ENCODE results near the gene C14orf180. TPM values are rescaled to one million over a fixed set of nuclear protein-coding genes. Genes with fewer than 3 reads are reported as not detected.

Gene C14orf180
- total and polyA plus RNA-seq, 2 donors: 0.42 to 1.2 TPM

GRCh38 chr14:104546591-104547309 is 32.8 kb upstream of the C14orf180 start:
- Histone ChIP-seq H3K36me3 (ENCODE audit: insufficient read depth) (no peaks in the 10 kb centered on the region), H3K4me3 (ENCODE audit: low read depth, low read length) (no peak overlapping the region), H3K27ac (ENCODE audit: low read depth) (no peak overlapping the region), H3K4me1 (ENCODE audit: insufficient read depth) (no peaks in the 10 kb centered on the region)
- WGBS: 85% methylated on average over 19 of the region's 19 CpGs
- no peak for DNase-seq (ENCODE audit: extremely low spot score)

DNA sequence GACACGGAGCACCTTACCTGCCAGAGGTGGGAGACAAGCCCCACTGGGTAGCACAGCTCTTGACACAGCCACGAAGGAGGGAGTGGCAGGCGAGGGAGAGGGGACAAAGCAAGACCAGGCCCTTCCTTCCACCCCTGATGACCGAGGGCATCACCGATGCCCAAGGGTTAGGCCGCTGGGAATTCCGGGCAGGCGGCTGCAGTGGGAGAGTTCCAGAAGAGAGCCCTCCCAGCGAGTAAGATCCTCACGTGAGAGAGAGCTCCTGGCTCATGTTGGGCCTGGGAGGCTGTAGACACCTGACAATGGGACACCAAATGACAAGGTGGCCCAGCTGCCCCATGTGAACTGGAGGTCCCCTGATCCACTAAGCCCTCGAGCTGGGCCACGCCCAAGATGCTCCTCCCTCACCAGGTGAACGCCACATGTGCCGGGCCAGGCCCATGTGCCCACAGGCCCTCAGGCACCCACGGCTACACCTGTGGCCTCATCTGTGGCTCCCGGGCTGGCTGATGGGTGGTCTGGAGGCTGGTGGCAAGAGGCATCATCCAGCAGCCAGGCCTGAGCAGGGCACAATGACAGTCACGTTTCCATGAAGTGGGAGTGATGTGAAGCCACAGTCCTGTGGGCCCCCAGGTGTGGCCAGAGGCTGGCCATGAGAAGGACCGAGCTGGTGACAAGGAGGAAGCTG is 32.1 kb upstream of the C14orf180 start:
- no peak for DNase-seq (ENCODE audit: extremely low spot score)
- WGBS: 93% methylated on average over 18 of the region's 18 CpGs
- no peaks in the 10 kb centered on the region for H3K36me3 ChIP-seq (ENCODE audit: insufficient read depth)
- no peak overlapping the region for H3K27ac ChIP-seq (ENCODE audit: low read depth)
- H3K4me3 ChIP-seq (ENCODE audit: low read depth, low read length): no peak overlapping the region
- H3K4me1 ChIP-seq (ENCODE audit: insufficient read depth): no peaks in the 10 kb centered on the region

DNA sequence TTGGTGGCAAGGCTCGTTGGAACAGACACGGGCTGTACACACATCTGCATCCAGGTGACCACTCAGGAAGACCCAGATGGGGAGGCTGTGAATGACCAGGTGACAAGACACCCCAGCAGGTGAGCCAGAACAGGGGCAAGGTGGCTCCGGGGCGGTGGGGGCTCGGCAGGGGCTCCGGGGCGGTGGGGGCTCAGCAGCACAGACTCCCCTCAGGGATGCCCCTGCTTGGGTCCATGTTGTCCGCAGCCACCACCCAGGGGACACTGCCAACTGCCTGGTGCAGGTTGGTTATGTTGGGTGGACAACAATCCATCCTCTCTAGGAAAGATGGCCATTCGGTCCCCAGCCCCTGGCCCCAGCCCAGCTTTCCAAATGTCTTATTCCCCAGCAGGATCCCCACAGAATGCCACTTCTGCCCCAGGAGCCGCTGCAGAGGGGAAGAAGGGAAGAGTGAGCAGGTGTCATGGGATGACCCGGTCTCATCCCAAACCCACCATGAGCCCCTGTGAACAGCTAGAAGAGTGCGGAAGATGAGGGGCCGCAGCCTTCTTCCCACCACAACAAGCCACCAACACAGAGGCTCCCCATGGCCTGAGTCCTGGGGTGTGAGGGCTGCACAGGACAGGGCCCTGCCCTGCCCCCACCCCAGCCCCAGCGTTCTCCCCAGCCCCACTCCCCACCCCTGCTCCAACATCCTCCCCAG is 31.4 kb upstream of the C14orf180 start:
- H3K4me1 ChIP-seq (ENCODE audit: insufficient read depth): no peaks in the 10 kb centered on the region
- H3K4me3 ChIP-seq (ENCODE audit: low read depth, low read length): no peak overlapping the region
- no peak overlapping the region for H3K27ac ChIP-seq (ENCODE audit: low read depth)
- DNase-seq (ENCODE audit: extremely low spot score): no peak
- WGBS: 84% methylated on average over 14 of the region's 14 CpGs
- no peaks in the 10 kb centered on the region for H3K36me3 ChIP-seq (ENCODE audit: insufficient read depth)

GRCh38 chr14:104548802-104549535 is 30.6 kb upstream of the C14orf180 start:
- H3K4me1 ChIP-seq (ENCODE audit: insufficient read depth): no peaks in the 10 kb centered on the region
- H3K36me3 ChIP-seq (ENCODE audit: insufficient read depth): no peaks in the 10 kb centered on the region
- no peak overlapping the region for H3K4me3 ChIP-seq (ENCODE audit: low read depth, low read length)
- no peak overlapping the region for H3K27ac ChIP-seq (ENCODE audit: low read depth)
- no peak for DNase-seq (ENCODE audit: extremely low spot score)
- WGBS: 44% methylated on average over 15 of the region's 15 CpGs

DNA sequence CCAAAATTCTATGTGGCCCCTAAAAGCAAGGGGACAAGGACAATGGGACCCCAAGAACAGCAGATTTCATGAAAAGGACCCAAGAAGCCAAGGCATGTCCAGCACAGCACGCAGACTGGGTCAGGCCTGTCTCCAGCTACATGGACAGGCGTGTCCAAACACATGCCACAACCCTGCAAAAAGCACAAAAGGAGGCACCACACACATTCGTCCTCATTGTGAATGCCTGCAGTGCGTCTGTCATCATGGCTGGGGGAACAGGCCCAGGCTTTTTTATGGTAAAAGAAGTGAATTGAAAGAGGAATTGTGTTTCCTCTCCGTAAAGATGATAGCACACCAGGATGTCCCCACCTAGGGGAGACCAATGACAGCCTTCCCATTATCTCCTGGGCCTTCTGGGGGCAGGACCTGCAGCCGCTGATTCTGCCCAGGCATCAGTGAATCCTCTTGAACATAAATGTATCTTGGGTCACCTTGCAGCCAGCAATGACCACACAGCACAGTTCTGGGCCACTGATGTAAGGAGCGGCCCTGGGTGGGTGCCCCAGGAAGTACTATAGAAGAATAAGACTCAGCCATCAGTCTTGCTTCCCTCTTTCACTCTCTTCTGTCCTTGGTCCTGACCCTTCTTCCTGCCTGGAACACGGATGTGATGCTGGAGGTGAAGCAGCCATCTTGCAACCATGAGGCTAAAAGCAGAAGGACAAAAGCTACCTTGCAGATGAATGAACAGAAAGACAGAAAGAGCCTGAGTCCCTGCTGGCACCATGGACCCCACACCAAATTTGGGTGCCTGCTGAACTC is 29.8 kb upstream of the C14orf180 start:
- no peak overlapping the region for H3K4me3 ChIP-seq (ENCODE audit: low read depth, low read length)
- no peaks in the 10 kb centered on the region for H3K4me1 ChIP-seq (ENCODE audit: insufficient read depth)
- DNase-seq (ENCODE audit: extremely low spot score): no peak
- no peak overlapping the region for H3K27ac ChIP-seq (ENCODE audit: low read depth)
- H3K36me3 ChIP-seq (ENCODE audit: insufficient read depth): no peaks in the 10 kb centered on the region
- WGBS: 89% methylated on average over 8 of the region's 8 CpGs

DNA sequence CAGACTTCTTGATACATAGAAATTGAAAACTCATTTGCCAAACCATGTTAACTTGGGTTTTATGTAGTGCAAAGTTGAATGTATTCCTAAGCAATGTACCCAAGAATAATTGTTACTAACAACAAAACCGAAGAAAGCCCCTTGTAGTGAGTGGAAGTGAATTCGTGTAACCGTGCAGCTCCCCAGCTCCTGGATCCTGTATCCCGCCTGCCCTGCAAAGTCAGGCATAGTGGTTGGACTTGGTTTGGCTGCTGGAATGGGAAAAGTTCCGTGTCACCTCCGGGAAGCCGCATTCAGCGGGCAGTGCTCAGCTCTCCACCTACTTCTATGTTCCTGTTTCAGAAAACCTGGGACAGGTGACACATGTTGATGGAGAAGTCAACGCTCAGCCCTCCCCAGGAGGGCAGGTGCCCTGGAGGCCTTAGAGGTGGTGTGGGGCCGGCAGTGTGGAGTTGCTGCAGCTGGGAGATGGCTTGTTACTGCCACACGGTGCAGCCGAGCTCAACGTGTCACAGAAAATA is 29.2 kb upstream of the C14orf180 start:
- Histone ChIP-seq H3K27ac (ENCODE audit: low read depth) (no peak overlapping the region), H3K4me3 (ENCODE audit: low read depth, low read length) (no peak overlapping the region), H3K36me3 (ENCODE audit: insufficient read depth) (no peaks in the 10 kb centered on the region), H3K4me1 (ENCODE audit: insufficient read depth) (no peaks in the 10 kb centered on the region)
- no peak for DNase-seq (ENCODE audit: extremely low spot score)
- 82% methylated on average over 13 of the region's 13 CpGs for WGBS

DNA sequence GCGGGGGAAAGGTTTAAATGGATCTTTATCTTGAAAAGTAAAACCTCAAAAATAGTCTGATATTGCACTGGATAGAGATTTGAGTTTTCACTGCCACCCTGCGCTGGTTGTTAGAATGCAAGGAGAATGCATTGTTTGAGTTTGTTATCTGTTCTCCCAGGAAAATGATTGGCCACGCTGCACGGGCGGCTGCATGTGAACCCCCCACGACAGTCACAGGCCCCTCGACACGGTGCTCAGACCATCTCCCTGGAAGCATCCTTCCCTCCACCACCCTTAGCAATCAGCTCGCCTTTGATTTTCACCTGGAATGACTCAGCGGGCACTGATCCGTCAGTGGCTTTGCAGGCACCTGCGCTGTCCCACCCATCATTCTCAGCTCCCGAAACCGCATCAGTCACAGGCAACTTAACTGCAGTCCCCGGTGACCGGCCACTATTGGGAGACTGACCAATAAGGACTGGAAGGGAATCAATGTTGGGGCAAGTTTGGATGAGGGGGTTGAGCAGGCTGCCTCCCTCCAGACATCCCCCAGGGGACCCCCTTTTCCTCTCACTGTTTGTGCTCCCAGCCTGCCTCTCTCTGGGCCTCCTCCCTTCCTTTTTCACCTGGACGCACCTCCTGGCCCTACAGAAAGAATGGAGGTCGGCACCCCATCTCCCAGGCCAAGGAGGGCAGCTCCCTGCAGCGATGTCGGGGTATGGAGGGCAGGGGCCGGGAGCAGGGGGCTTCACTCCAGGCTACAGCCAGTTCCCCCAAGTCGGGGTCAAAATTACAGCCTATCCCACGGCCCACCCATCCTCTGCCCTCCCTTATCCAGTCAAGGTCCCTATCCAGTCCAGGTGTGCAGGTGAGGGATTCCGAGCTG is 28.5 kb upstream of the C14orf180 start:
- no peak for DNase-seq (ENCODE audit: extremely low spot score)
- 73% methylated on average over 24 of the region's 24 CpGs for WGBS
- no peak overlapping the region for H3K4me3 ChIP-seq (ENCODE audit: low read depth, low read length)
- no peak overlapping the region for H3K27ac ChIP-seq (ENCODE audit: low read depth)
- no peaks in the 10 kb centered on the region for H3K36me3 ChIP-seq (ENCODE audit: insufficient read depth)
- no peaks in the 10 kb centered on the region for H3K4me1 ChIP-seq (ENCODE audit: insufficient read depth)

DNA sequence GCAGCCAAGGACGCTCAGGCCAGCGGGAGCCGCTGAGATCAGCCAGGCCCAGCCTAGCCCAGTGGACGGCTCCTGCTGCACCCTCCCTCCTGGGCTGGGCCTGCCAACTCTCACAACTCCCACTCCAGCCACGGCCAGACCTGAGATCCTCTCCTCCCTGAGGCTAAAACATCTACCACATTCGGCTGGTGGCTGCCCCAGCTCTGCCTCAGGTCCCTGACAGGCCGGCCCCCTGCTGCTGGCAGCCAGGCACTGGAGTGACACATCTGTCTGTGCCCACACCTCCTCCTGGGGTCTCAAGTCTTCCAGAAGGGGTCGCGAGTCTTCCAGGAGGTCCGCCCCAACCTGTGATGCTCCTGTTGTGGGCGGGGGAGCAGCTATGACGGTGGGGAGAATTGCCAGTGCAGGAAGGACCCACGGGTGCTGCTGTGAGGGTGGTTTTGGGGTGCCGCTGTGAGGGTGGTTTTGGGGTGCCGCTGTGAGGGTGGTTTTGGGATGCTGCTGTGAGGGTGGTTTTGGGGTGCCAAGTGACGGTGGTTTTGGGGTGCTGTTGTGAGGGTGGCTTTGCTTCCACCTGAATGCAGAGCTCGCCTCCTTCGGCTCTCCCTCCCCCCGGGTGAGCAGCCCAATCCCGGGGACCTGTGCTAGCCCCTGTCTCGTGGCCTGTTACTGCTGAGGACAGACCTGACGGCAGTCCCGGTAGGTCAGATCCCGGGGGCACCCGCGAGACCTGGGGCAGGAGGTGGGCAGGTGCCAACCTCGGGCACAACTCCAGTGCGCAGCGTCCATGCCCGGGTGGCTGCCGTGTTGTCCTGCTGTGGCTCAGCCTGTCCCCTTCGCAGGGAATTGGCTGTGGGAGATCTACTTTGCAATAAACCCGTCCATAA is 27.5 kb upstream of the C14orf180 start:
- WGBS: 85% methylated on average over 33 of the region's 33 CpGs
- H3K4me1 ChIP-seq (ENCODE audit: insufficient read depth): no peaks in the 10 kb centered on the region
- no peak for DNase-seq (ENCODE audit: extremely low spot score)
- H3K27ac ChIP-seq (ENCODE audit: low read depth): no peak overlapping the region
- H3K4me3 ChIP-seq (ENCODE audit: low read depth, low read length): no peak overlapping the region
- H3K36me3 ChIP-seq (ENCODE audit: insufficient read depth): no peaks in the 10 kb centered on the region

GRCh38 chr14:104552738-104553125 is 26.8 kb upstream of the C14orf180 start:
- Histone ChIP-seq H3K4me3 (ENCODE audit: low read depth, low read length) (no peak overlapping the region), H3K4me1 (ENCODE audit: insufficient read depth) (no peaks in the 10 kb centered on the region), H3K27ac (ENCODE audit: low read depth) (no peak overlapping the region), H3K36me3 (ENCODE audit: insufficient read depth) (no peaks in the 10 kb centered on the region)
- 85% methylated on average over 9 of the region's 9 CpGs for WGBS
- DNase-seq (ENCODE audit: extremely low spot score): no peak

DNA sequence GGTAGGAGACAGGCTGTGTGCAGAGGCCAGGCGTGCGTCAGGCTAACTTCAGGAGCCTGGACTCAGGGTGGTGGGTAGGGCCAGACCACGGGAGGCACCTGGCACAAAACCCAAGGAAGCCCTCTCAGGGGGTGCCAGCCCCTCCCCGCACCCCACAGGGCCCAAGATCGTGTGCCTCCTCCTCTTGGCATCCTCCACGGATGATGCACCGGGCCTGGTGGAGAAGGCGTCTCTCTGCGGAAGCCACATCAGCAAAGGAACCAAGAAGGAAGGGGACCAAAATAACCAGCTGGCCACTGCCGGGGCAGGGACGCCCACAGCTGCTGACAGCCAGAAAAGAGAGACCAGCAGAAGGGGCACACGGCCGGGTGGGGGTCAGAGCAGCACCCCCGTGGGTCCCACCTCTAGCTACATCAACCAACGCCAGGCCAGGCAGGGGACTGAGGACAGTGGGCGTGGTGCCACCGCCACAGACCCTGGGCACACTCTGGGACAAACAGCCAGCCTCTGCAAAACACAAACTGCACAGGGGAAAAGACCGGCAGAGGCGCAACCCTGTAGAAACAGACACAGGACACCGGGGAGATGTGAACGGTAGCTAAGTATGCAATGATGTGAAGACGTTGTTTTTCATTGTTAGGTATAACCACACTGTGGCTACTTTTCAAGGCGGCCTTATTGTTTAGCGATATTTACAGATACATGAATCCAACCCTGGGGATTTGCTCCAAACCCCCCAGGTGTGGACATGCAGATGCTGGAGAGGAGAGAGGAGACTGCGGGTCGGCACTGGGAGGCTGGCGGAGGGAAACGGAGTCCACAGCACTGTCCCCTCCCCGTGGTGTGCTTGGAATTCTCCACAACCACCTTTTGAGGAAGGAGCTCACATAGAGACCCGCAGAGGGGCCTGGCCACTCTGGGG is 26.1 kb upstream of the C14orf180 start:
- Histone ChIP-seq H3K4me1 (ENCODE audit: insufficient read depth) (no peaks in the 10 kb centered on the region), H3K4me3 (ENCODE audit: low read depth, low read length) (no peak overlapping the region), H3K36me3 (ENCODE audit: insufficient read depth) (no peaks in the 10 kb centered on the region), H3K27ac (ENCODE audit: low read depth) (no peak overlapping the region)
- 89% methylated on average over 30 of the region's 30 CpGs for WGBS
- DNase-seq (ENCODE audit: extremely low spot score): no peak

Data from urinary bladder (tissue), 4 donors.